ENCODE data around the gene TRIM17.

TRIM17 gene

DNA sequence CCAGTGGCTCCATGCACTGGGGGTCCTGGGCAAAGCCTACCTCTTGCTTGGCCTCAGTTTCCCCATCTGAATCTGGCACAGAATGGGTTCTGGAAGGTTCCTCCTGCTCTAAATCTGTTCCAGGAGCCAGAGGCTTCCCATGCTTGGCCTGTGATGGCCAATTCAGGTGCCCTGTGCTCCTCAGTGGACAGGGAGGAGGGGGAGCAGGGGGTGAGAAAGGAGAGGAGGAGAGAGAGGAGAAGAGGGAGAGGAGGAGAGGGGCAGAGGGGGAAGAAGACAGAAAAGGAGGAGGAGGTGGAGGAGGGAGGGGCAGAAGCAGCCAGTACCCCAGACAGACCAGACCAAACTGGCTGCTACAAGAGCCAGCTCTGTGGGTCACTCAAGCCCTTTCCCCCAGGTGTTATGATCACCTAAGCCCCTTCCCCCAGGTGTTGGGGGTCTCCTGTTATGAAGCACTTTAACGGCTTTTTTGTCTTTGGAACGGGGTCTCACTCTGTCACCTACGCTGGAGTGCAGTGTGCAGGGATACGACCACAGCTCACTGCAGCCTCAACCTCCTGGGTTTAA, 53.7 kb downstream of the TRIM17 start:
- no peak overlapping the region for H3K4me3 ChIP-seq (ENCODE audit: low read length, poor library complexity, severe bottlenecking)
- TF ChIP-seq EZH2phosphoT487 (IDR thresholded peaks at IDR 0.05; ENCODE audit: borderline replicate concordance): no peak
- TF ChIP-seq, protein P1, sequence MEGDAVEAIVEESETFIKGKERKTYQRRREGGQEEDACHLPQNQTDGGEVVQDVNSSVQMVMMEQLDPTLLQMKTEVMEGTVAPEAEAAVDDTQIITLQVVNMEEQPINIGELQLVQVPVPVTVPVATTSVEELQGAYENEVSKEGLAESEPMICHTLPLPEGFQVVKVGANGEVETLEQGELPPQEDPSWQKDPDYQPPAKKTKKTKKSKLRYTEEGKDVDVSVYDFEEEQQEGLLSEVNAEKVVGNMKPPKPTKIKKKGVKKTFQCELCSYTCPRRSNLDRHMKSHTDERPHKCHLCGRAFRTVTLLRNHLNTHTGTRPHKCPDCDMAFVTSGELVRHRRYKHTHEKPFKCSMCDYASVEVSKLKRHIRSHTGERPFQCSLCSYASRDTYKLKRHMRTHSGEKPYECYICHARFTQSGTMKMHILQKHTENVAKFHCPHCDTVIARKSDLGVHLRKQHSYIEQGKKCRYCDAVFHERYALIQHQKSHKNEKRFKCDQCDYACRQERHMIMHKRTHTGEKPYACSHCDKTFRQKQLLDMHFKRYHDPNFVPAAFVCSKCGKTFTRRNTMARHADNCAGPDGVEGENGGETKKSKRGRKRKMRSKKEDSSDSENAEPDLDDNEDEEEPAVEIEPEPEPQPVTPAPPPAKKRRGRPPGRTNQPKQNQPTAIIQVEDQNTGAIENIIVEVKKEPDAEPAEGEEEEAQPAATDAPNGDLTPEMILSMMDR (conservative IDR thresholded peaks at IDR 0.05; ENCODE audit: low read length): no peak
- H3K9ac ChIP-seq (ENCODE audit: low read depth, low read length, poor library complexity, severe bottlenecking): no peak overlapping the region
- H3F3A ChIP-seq (ENCODE audit: low read depth): no peaks in the 10 kb centered on the region
- H3K4me1 ChIP-seq (ENCODE audit: insufficient read depth, low read length, poor library complexity, severe bottlenecking): no peaks in the 10 kb centered on the region
- no peaks in the 10 kb centered on the region for H4K20me1 ChIP-seq (ENCODE audit: insufficient read depth, low read length, poor library complexity, severe bottlenecking)
- H3K36me3 ChIP-seq (ENCODE audit: insufficient read depth, low read length): no peaks in the 10 kb centered on the region
- H3K79me2 ChIP-seq (ENCODE audit: insufficient read depth, low read length): no peaks in the 10 kb centered on the region
- no peaks in the 10 kb centered on the region for H3K9me2 ChIP-seq (replicated peaks; ENCODE audit: low read depth, low read length)
- no peak overlapping the region for H2AFZ ChIP-seq (ENCODE audit: low read length)
- no peak overlapping the region for H3K4me2 ChIP-seq (ENCODE audit: low read depth, low read length, poor library complexity, severe bottlenecking)
- no peaks in the 10 kb centered on the region for H3K27me3 ChIP-seq (ENCODE audit: insufficient read depth, low read length, poor library complexity, severe bottlenecking)
- H3K9me3 ChIP-seq (ENCODE audit: insufficient read depth, low read depth, low read length): no peaks in the 10 kb centered on the region

DNA sequence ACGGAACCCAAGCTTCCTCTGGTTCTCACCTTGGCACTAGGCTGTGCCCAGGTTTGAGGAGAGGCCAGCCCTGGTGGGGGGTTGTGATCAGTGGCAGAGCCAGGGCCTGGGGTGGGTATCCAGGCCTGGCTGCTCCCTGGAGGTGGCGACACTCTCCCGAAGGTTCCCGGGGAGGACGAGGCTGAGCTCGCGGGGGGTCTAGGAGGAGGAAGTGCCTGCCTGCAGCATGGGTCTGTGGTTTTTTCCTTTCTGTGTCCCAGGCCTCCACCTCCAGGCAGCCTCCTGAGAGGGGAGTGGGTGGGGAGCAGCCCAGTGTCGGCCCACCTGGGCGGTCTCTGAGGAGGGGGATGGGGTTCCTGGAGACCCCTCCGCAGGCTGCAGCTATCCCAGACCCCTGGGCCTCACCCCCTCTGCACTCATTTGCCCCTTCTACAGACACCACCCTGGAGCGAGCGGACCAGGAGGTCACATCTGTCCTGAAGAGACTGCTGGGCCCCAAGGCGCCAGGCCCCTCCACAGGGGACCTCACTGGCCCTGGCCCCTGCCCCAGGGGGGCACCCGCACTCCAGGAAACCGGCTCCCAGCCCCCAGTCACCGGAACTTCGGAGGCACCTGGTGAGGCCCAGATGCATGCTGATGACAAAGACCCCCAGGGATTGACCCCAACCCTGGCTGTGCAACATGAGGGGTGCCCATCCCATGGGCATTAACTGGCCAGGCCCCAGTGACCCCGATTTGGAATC, 54.3 kb downstream of the TRIM17 start:
- no peaks in the 10 kb centered on the region for H3K4me1 ChIP-seq (ENCODE audit: insufficient read depth, low read length, poor library complexity, severe bottlenecking)
- no peaks in the 10 kb centered on the region for H3K9me3 ChIP-seq (ENCODE audit: insufficient read depth, low read depth, low read length)
- no peak for TF ChIP-seq EZH2phosphoT487 (IDR thresholded peaks at IDR 0.05; ENCODE audit: borderline replicate concordance)
- TF ChIP-seq, protein P1 (conservative IDR thresholded peaks at IDR 0.05; ENCODE audit: low read length): no peak
- H3K4me2 ChIP-seq (ENCODE audit: low read depth, low read length, poor library complexity, severe bottlenecking): no peak overlapping the region
- H4K20me1 ChIP-seq (ENCODE audit: insufficient read depth, low read length, poor library complexity, severe bottlenecking): no peaks in the 10 kb centered on the region
- H3K36me3 ChIP-seq (ENCODE audit: insufficient read depth, low read length): no peaks in the 10 kb centered on the region
- no peak overlapping the region for H3K9ac ChIP-seq (ENCODE audit: low read depth, low read length, poor library complexity, severe bottlenecking)
- no peaks in the 10 kb centered on the region for H3K79me2 ChIP-seq (ENCODE audit: insufficient read depth, low read length)
- no peaks in the 10 kb centered on the region for H3K9me2 ChIP-seq (replicated peaks; ENCODE audit: low read depth, low read length)
- H3K4me3 ChIP-seq (ENCODE audit: low read length, poor library complexity, severe bottlenecking): no peak overlapping the region
- H2AFZ ChIP-seq (ENCODE audit: low read length): no peak overlapping the region
- no peaks in the 10 kb centered on the region for H3K27me3 ChIP-seq (ENCODE audit: insufficient read depth, low read length, poor library complexity, severe bottlenecking)
- H3F3A ChIP-seq (ENCODE audit: low read depth): no peaks in the 10 kb centered on the region

DNA sequence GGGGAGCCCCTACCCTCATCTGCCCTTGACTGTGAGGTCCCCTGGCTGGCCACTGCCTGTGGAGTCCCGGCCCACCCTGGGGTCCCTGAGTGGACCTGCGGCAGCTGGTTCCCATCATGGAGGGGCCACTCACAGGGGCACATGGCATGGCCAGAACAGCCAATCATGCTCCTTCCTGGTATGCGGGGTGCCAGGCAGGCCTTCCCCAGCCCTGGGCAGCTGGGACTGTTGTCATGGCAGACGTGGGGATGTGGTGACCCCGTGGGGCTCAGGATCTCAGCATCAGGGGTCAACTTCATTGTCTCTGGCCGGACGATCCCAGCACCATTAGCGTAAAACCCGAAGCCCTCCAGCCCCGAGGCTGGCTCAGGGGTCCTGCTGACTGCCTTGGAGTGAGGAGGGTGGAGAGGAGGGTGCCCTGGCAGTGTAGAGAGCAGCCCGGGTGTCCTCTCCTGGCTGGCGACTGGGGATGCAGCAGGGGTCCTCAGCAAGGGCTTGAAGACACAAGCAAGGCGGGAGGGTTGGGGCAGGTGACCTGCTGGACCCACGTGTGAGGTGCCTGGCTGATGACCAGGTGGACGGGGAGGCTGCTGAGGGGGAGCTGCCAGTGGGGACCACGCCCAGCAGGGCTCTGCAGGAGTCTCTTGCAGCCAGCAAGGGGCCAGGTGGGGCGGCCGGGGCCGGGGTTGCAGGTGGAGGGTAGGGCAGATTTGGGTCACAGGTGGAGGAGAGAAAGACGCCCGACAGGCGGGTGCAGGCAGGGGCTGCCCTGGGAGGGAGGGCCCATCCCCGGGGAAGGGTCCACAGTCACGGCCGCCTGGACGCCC, 55.1 kb downstream of the TRIM17 start:
- no peaks in the 10 kb centered on the region for H3K36me3 ChIP-seq (ENCODE audit: insufficient read depth, low read length)
- no peaks in the 10 kb centered on the region for H3K9me2 ChIP-seq (replicated peaks; ENCODE audit: low read depth, low read length)
- no peaks in the 10 kb centered on the region for H3F3A ChIP-seq (ENCODE audit: low read depth)
- H3K4me3 ChIP-seq (ENCODE audit: low read length, poor library complexity, severe bottlenecking): no peak overlapping the region
- H3K9me3 ChIP-seq (ENCODE audit: insufficient read depth, low read depth, low read length): no peaks in the 10 kb centered on the region
- H3K4me1 ChIP-seq (ENCODE audit: insufficient read depth, low read length, poor library complexity, severe bottlenecking): no peaks in the 10 kb centered on the region
- no peaks in the 10 kb centered on the region for H3K27me3 ChIP-seq (ENCODE audit: insufficient read depth, low read length, poor library complexity, severe bottlenecking)
- TF ChIP-seq, protein P1 (conservative IDR thresholded peaks at IDR 0.05; ENCODE audit: low read length): no peak
- TF ChIP-seq EZH2phosphoT487 (IDR thresholded peaks at IDR 0.05; ENCODE audit: borderline replicate concordance): no peak
- no peak overlapping the region for H3K9ac ChIP-seq (ENCODE audit: low read depth, low read length, poor library complexity, severe bottlenecking)
- H2AFZ ChIP-seq (ENCODE audit: low read length): no peak overlapping the region
- no peaks in the 10 kb centered on the region for H4K20me1 ChIP-seq (ENCODE audit: insufficient read depth, low read length, poor library complexity, severe bottlenecking)
- H3K79me2 ChIP-seq (ENCODE audit: insufficient read depth, low read length): no peaks in the 10 kb centered on the region
- H3K4me2 ChIP-seq (ENCODE audit: low read depth, low read length, poor library complexity, severe bottlenecking): no peak overlapping the region

Data from Loucy (cell line).